ENCODE measurements around the gene PAXX.

PAXX gene

GRCh38 chr9:136960938-136961275, 31.3 kb upstream of the PAXX start:
- Histone ChIP-seq H3K79me2 (ENCODE audit: insufficient read depth, low read length) (no peaks in the 10 kb centered on the region), H3K4me3 (ENCODE audit: low read depth in 1 of 2, low read length in 2 of 2) (no peak overlapping the region), H4K20me1 (ENCODE audit: insufficient read depth, low read length) (no peaks in the 10 kb centered on the region), H3K27me3 (ENCODE audit: insufficient read depth, low read length, poor library complexity) (peaks cover 4% of the 10 kb centered on the region), H3K27ac (ENCODE audit: low read length) (no peak overlapping the region), H3K4me2 (ENCODE audit: insufficient read depth, low read length) (no peak overlapping the region), H3K4me1 (ENCODE audit: insufficient read depth, low read length) (peaks cover 5% of the 10 kb centered on the region), H2AFZ (ENCODE audit: low read depth, low read length) (no peak overlapping the region), H3K36me3 (ENCODE audit: insufficient read depth, low read length) (no peaks in the 10 kb centered on the region), H3K9ac (ENCODE audit: low read depth, low read length) (no peak overlapping the region), H3K9me3 (ENCODE audit: insufficient read depth, low read length, severe bottlenecking) (no peaks in the 10 kb centered on the region)
- ATAC-seq (ENCODE audit: insufficient read depth, low read depth) (no peak), DNase-seq (no peak)
- TF ChIP-seq CTCF (IDR thresholded peaks at IDR 0.05; ENCODE audit: borderline replicate concordance, extremely low read depth, low read length, poor library complexity, severe bottlenecking) (no peak), EZH2 (IDR thresholded peaks at IDR 0.05; ENCODE audit: borderline replicate concordance, low read depth, low read length, severe bottlenecking) (no peak)

GRCh38 chr9:136961279-136962065, 30.8 kb upstream of the PAXX start:
- TF ChIP-seq CTCF (IDR thresholded peaks at IDR 0.05; ENCODE audit: borderline replicate concordance, extremely low read depth, low read length, poor library complexity, severe bottlenecking) (no peak), EZH2 (IDR thresholded peaks at IDR 0.05; ENCODE audit: borderline replicate concordance, low read depth, low read length, severe bottlenecking) (no peak)
- Histone ChIP-seq H3K9me3 (ENCODE audit: insufficient read depth, low read length, severe bottlenecking) (no peaks in the 10 kb centered on the region), H4K20me1 (ENCODE audit: insufficient read depth, low read length) (no peaks in the 10 kb centered on the region), H3K27me3 (ENCODE audit: insufficient read depth, low read length, poor library complexity) (peaks cover 8% of the 10 kb centered on the region), H2AFZ (ENCODE audit: low read depth, low read length) (no peak overlapping the region), H3K9ac (ENCODE audit: low read depth, low read length) (no peak overlapping the region), H3K4me1 (ENCODE audit: insufficient read depth, low read length) (peaks cover 9% of the 10 kb centered on the region), H3K4me3 (ENCODE audit: low read depth in 1 of 2, low read length in 2 of 2) (no peak overlapping the region), H3K36me3 (ENCODE audit: insufficient read depth, low read length) (no peaks in the 10 kb centered on the region), H3K79me2 (ENCODE audit: insufficient read depth, low read length) (no peaks in the 10 kb centered on the region), H3K4me2 (ENCODE audit: insufficient read depth, low read length) (no peak overlapping the region), H3K27ac (ENCODE audit: low read length) (no peak overlapping the region)
- DNase-seq (no peak), ATAC-seq (ENCODE audit: insufficient read depth, low read depth) (no peak)

GRCh38 chr9:136962163-136962562, 30.1 kb upstream of the PAXX start:
- no peaks in the 10 kb centered on the region for H4K20me1 ChIP-seq (ENCODE audit: insufficient read depth, low read length)
- no peak overlapping the region for H2AFZ ChIP-seq (ENCODE audit: low read depth, low read length)
- peaks cover 8% of the 10 kb centered on the region for H3K27me3 ChIP-seq (ENCODE audit: insufficient read depth, low read length, poor library complexity)
- DNase-seq, result no peak
- no peak for ATAC-seq (ENCODE audit: insufficient read depth, low read depth)
- no peaks in the 10 kb centered on the region for H3K36me3 ChIP-seq (ENCODE audit: insufficient read depth, low read length)
- H3K79me2 ChIP-seq (ENCODE audit: insufficient read depth, low read length), result no peaks in the 10 kb centered on the region
- H3K9me3 ChIP-seq (ENCODE audit: insufficient read depth, low read length, severe bottlenecking), result no peaks in the 10 kb centered on the region
- no peak overlapping the region for H3K27ac ChIP-seq (ENCODE audit: low read length)
- H3K4me2 ChIP-seq (ENCODE audit: insufficient read depth, low read length), result no peak overlapping the region
- H3K4me3 ChIP-seq (ENCODE audit: low read depth in 1 of 2, low read length in 2 of 2), result no peak overlapping the region
- H3K9ac ChIP-seq (ENCODE audit: low read depth, low read length), result no peak overlapping the region
- TF ChIP-seq CTCF (IDR thresholded peaks at IDR 0.05; ENCODE audit: borderline replicate concordance, extremely low read depth, low read length, poor library complexity, severe bottlenecking) (no peak), EZH2 (IDR thresholded peaks at IDR 0.05; ENCODE audit: borderline replicate concordance, low read depth, low read length, severe bottlenecking) (no peak)
- peaks cover 9% of the 10 kb centered on the region for H3K4me1 ChIP-seq (ENCODE audit: insufficient read depth, low read length)
